Neural crest cell (in vitro differentiated cells): Measurements from ENCODE around the gene RABGEF1. TPM values are rescaled to one million over a fixed set of nuclear protein-coding genes. Genes with fewer than 3 reads are reported as not detected.
A peak's percentile ranks its signal among the peaks of the same experiment; 100 is the strongest.
"Not testable (repeated sequence)": the region's sequence is repeated elsewhere in the genome, so short reads cannot be mapped to it uniquely, and the experiment has no call there.

Experiments
- DNase-seq: peaks from one replicate; pipeline ENCODE4 v3.0.0; 2021; ENCODE audit warnings: low read depth, mixed read lengths, low spot score
- H3K27ac Mint-ChIP-seq: one replicate; pipeline ENCODE4 v1.8.0; 2021; ENCODE audit warnings: mild to moderate bottlenecking, mixed read lengths; ENCODE audit not compliant: unreplicated experiment
- H3K27me3 Mint-ChIP-seq: 2 replicates; pipeline ENCODE4 v1.8.0; 2021; ENCODE audit warnings: low read depth, mild to moderate bottlenecking, mixed read lengths
- H3K36me3 Mint-ChIP-seq: 2 replicates; pipeline ENCODE4 v1.8.0; 2021; ENCODE audit warnings: low read depth, mild to moderate bottlenecking, mixed read lengths
- H3K4me1 Mint-ChIP-seq: 2 replicates; pipeline ENCODE4 v1.8.0; 2021; ENCODE audit warnings: mixed read lengths
- H3K4me3 Mint-ChIP-seq: one replicate; pipeline ENCODE4 v1.8.0; 2021; ENCODE audit warnings: mild to moderate bottlenecking, mixed read lengths
- H3K9me3 Mint-ChIP-seq: 2 replicates; pipeline ENCODE4 v1.8.0; 2021; ENCODE audit warnings: mixed read lengths
- CTCF ChIP-seq: fragments of 200-600 bp; sonication (generic); conservative IDR thresholded peaks from 2 replicates; pipeline ENCODE4 v1.5.0; 2021; ENCODE audit warnings: antibody characterized with exemption, mild to moderate bottlenecking
- total RNA-seq: library from RNA; stranded (reverse); gene quantifications from 2 replicates; pipeline ENCODE4 v1.2.1, GENCODE V29; 2021

The RABGEF1 gene
- total RNA-seq, 1 donor from 2014 or later = 17.7 TPM

DNA sequence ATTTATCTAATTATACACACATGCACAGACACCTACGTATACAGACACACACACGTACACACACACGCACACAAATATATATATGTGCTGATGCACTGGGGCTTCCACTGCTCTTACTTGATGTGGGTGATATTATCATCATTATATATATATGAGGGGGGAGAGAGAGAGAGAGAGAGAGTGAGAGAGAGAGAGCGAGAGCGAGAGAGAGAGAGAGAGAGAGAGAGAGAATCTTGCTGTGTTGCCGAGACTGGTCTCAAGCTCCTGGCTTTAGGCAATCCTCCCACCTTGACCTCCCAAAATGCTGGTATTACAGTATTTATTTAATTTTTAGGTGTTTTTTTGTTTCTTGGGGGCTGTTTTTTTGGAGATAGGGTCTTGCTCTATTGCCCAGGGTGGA, 3.6 kb upstream of the RABGEF1 start:
- Mint-ChIP-seq H3K9me3 (peaks cover 7% of the 10 kb centered on the region), H3K36me3 (peaks cover 21% of the 10 kb centered on the region), H3K4me3 (peak overlapping the region; percentile 49), H3K4me1 (peaks cover 13% of the 10 kb centered on the region), H3K27ac (no peak overlapping the region), H3K27me3 (no peaks in the 10 kb centered on the region)
- DNase-seq = no peak
- no peak for TF ChIP-seq CTCF

DNA sequence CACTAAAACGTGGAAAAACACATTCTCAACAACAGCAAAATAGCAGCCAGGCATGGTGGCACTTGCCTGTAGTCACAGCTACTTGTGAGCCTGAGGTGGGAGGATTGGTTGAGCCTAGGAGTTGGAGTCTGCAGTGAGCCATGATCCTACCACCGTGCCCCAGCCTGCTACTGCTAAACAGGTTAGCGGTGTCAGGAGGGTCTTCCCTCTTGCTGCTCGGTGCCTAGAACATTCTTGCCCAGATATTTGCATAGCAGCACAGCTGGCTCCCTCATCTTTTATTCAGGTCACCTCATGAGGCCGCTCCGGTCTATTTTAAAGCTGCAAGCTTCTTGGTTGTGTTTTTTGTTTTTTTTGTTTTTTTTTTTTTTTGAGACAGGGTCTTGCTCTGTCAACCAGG, 2.9 kb upstream of the RABGEF1 start:
- Mint-ChIP-seq H3K36me3 (peaks cover 19% of the 10 kb centered on the region), H3K9me3 (peaks cover 7% of the 10 kb centered on the region), H3K4me3 (peak overlapping the region; percentile 57), H3K4me1 (peaks cover 20% of the 10 kb centered on the region), H3K27ac (no peak overlapping the region), H3K27me3 (no peaks in the 10 kb centered on the region)
- DNase-seq = no peak
- TF ChIP-seq CTCF = no peak

DNA sequence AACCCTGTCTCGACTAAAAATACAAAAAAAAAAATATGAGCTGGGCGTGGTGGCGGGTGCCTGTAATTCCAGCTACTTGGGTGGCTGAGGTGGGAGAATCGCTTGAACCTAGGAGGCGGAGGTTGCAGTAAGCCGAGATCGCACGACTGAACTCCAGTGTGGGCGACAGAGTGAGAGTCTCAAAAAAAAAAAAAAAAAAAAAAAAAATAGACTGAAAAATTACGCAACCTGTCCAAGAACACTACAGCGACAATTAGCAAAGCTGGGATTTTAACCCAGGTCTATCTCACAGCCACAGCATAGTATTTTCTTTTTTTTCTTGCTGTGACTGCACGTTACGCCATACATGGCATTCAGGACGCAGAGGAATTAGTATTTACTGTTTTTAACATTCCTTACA, 1.1 kb upstream of the RABGEF1 start:
- H3K4me3 Mint-ChIP-seq = peak overlapping the region; percentile 94
- peaks cover 18% of the 10 kb centered on the region for H3K36me3 Mint-ChIP-seq
- peaks cover 21% of the 10 kb centered on the region for H3K4me1 Mint-ChIP-seq
- no peak for TF ChIP-seq CTCF
- no peaks in the 10 kb centered on the region for H3K27me3 Mint-ChIP-seq
- peaks cover 7% of the 10 kb centered on the region for H3K9me3 Mint-ChIP-seq
- no peak for DNase-seq
- no peak overlapping the region for H3K27ac Mint-ChIP-seq

DNA sequence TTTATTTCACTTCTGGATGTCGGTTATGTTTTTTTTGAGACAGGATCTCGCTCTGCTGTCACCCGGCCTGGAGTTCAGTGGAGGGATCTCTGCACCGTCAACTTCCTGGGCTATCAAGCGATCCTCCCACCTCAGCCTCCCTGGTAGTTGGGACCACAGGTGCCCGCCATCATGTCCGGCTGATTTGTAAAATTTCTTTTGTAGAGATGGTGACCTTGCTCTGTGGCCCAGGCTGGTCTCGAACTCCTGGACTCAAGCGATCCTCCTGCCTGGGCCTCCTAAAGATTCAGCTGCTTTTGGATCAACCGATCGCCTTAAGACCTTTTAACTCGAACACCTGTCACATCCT, 606 bp upstream of the RABGEF1 start:
- H3K27ac Mint-ChIP-seq = peak overlapping the region; percentile 94
- TF ChIP-seq CTCF = no peak
- no peaks in the 10 kb centered on the region for H3K27me3 Mint-ChIP-seq
- no peak for DNase-seq
- peaks cover 18% of the 10 kb centered on the region for H3K36me3 Mint-ChIP-seq
- peaks cover 21% of the 10 kb centered on the region for H3K4me1 Mint-ChIP-seq
- peak overlapping the region; percentile 94 for H3K4me3 Mint-ChIP-seq
- peaks cover 7% of the 10 kb centered on the region for H3K9me3 Mint-ChIP-seq

GRCh38 chr7:66740980-66741709, 612 bp downstream of the RABGEF1 start:
- not testable (repeated sequence) for H3K27me3 Mint-ChIP-seq, H3K27ac Mint-ChIP-seq, H3K9me3 Mint-ChIP-seq, H3K36me3 Mint-ChIP-seq
- H3K4me1 Mint-ChIP-seq = peaks cover 21% of the 10 kb centered on the region
- H3K4me3 Mint-ChIP-seq = peak overlapping the region; percentile 94
- DNase-seq = peak; percentile 46

DNA sequence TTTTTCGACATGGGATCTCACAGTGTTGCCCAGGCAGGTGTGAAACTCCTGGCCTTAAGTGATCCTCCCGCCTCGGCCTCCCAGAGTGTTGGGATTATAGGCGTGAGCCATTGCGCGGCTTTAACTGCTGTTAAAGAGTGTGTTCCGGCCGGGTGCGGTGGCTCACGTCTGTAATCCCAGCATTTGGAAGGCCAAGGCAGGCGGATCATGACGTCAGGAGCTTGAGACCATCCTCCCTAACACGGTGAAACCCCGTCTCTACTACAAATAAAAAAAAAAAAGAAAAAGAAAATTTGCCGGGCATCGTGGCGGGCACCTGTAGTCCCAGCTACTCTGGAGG, 1.1 kb downstream of the RABGEF1 start:
- Mint-ChIP-seq H3K4me1 (peaks cover 21% of the 10 kb centered on the region), H3K27me3 (no peaks in the 10 kb centered on the region), H3K4me3 (peak overlapping the region; percentile 94), H3K9me3 (no peaks in the 10 kb centered on the region), H3K36me3 (peaks cover 3% of the 10 kb centered on the region), H3K27ac (no peak overlapping the region)
- TF ChIP-seq CTCF = no peak
- DNase-seq = no peak

DNA sequence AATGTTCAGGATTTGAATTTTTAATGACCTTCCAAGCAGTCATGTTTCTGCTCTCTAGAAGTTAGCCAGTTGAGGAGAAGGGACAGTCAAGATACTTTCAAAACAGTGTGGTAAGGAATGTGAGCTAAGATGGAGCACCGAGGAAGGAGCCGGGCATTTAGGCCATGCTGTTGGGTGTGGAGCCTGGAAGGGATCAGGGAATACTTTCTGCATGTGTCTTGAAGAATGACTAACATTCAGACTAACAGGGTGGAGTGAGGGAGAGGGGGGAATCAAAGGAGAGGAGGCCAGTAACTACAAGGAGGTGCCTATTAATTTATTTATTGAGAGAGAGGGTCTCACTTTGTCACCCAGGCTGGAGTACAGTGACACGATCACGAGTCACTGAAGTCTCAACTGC, 1.8 kb downstream of the RABGEF1 start:
- H3K9me3 Mint-ChIP-seq, H3K36me3 Mint-ChIP-seq, H3K27me3 Mint-ChIP-seq, DNase-seq: not testable (repeated sequence)
- peak overlapping the region; percentile 89 for H3K27ac Mint-ChIP-seq
- H3K4me3 Mint-ChIP-seq = peak overlapping the region; percentile 78
- H3K4me1 Mint-ChIP-seq = peaks cover 21% of the 10 kb centered on the region
